NCI-H146 (cell line): ENCODE results near the gene GLA.

Source experiments
- DNase-seq: peaks from one replicate; lab custom pipeline; 2025; lab: John Stamatoyannopoulos, UW

Gene GLA

GRCh38 chrX:101395789-101396188 is 11.9 kb downstream of the GLA start:
- no peak for DNase-seq

DNA sequence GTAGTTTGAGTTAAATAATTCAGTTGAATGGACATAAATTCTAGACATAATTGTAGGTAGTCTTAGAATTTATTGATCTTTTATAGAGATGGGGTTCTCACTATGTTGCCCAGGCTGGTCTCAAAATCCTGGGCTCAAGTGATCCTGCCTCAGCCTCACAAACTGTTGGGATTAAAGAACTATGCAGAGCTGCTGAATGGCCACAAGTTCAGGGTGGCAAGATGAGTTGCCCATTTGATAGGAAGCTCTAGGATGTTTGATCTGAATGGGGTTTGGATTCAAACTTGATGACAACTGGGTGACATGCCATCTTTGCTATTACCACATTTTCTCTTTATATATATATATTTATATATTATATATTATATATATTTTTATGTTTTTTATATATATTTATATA is 13.4 kb downstream of the GLA start:
- no peak for DNase-seq

GRCh38 chrX:101393530-101394305 is 14.0 kb downstream of the GLA start:
- no peak for DNase-seq

- no peak for DNase-seq
Measured at GRCh38 chrX:101391831-101392230, 15.9 kb downstream of the GLA start.

DNA sequence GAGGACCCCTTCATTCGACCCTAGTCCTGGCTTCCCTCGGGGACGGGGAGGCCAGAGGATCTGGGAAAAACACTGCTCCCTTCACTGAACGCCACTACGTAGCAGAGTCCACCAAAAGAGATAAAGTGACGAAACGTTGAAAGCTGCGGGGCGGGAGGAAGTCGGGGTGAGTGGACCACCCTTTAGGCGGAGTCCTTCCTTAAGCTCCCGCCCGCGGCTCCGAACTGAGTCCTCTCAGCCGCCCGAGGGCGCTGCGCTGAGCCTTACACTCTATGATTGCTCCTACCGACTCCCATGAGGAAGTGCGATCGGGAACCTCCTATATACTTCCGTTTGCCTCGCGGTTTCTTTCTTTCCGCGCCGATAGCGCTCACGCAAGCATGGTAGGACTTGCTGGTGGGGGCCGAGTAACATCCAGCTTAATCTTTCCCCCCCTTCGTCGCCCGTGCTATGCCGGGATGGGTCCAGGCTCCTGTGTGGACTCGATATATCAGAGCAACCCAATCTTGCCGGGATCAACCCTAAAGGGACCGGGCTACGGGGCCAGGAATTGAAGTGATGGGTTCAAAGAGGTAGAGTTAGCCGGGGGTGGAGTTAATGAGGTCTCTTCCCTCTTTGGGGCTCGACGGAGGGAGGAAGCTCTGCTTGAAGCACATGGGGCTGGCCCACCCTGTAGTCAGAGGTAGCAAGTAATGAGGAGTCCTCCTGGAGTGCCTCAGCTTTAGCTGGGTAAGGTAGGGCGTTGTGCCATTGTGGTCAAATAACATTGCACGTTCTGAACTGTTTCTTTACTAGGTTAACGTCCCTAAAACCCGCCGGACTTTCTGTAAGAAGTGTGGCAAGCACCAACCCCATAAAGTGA is 16.8 kb downstream of the GLA start, which contains the start of gene RPL36A:
Gene RPL36A (plus strand): TSS at position 348 of the 862 bp plus-strand sequence. CDS start 33 bp downstream, at position 381.
- DNase-seq = peak; percentile 95

DNA sequence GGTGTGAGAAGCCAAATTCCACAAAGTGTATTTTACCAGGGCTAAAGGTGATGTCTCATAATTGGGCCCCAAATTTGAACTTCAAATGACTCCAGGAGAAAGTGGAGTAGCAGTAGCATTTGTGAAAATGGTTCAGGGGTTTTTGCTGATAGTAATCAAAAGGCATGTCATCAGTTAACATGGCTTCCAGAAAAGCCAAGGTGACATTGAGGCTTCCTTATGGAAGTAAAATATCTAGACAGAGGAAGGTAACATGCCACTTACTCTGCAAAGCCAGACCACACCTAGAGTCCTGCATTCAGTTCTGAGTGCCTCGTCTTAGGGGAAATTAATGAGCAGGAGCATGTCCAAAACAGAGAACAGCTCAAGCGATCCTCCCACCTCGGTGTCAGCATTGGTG is 19.1 kb downstream of the GLA start:
- no peak for DNase-seq

DNA sequence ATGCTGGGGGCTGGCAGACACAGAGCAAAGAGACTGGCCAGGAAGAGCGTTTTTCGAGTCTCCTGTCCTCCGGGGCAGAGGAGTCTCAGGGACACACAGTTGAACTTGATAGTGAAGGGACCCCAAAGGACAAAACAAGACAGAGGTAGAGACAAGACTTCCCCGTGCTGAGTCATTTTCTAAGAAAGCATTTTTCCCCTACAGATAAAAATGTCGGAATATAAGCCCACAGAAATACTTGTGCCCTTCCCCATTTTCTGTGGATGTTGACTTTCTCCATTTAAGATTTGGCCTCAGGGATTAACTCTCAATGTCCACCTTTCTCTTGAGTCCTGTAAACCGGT is 21.2 kb downstream of the GLA start:
- DNase-seq = no peak

GRCh38 chrX:101385795-101386541 is 21.8 kb downstream of the GLA start, which contains the start of gene BTK:
Gene BTK (minus strand): TSS chrX:101386191. CDS start chrX:101375284, 10,907 bp downstream.
- DNase-seq = no peak

DNA sequence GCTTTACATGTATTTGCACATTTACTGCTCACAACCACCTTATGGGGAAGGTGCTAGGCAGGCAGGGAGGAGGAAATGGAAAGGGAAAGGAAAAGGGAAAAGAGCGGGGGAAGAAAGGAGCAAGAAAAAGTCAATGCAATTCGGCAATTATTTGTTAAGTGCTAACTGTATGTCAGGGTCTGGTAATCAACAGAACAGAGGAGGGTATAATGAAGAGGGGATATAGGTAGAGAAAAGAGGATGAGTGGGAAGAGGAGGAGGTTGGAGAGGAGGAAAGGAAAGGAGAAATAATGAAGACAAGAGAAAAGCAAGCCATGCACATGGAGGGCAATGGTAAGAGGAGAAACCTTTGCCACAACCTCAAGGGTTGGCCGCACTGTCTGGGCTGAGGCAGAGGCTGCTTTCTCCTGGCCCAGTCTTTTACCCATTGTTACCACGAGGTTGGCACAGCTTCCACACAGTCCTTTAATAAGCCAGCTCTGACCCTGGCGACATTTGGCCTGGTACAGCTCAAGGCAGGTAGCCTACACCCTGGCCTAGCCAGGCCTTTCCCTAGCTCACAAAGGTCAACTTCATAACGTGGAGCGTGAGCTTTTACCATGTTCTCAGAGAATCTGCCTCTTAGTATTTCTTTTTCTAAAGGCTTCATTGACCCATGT is 22.6 kb downstream of the GLA start:
- DNase-seq = no peak

DNA sequence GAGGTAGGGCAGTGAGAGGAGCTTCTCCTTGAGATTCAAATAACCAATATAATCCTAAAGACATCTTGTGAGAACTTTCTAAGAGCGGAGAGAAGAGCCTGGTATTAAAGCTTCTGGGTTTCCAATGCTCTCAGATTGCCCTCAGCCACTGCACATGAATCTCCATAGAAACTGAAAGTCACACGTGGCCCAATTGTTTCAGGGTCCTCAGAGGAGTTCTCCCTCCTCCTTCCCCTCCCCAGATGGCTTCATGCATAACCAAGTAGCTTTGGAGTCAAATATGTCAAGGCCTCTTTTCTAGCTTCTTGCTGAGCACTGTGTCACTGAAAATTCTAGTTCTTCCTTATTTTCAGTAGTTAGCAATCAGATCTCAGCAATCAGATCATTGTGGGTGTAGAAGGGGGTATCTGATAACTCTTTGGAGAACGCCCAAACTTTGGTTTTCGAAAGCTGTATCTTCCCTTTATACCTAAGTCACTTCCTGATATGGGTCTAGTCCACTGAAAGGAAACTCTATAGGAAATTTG is 24.0 kb downstream of the GLA start:
- no peak for DNase-seq

DNA sequence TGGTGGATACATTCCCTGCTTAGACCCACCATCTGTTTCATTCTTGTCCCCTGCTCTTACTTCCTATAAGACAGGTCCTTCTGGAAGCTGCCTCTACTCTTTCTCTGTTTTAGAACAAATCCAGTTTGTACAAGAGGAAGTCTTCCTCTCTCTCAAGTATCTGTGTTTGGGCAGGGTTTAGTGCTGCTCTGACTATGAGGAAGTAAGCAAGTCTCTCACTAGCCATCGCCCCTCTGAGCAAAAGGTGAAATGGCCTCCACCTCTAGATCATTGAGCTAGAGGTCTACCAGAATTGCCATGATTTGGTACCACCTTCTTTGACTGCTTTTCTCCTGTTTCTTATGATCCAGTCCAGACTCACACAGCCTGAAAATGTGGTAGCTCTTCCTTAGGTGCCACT is 30.2 kb downstream of the GLA start:
- DNase-seq = no peak

DNA sequence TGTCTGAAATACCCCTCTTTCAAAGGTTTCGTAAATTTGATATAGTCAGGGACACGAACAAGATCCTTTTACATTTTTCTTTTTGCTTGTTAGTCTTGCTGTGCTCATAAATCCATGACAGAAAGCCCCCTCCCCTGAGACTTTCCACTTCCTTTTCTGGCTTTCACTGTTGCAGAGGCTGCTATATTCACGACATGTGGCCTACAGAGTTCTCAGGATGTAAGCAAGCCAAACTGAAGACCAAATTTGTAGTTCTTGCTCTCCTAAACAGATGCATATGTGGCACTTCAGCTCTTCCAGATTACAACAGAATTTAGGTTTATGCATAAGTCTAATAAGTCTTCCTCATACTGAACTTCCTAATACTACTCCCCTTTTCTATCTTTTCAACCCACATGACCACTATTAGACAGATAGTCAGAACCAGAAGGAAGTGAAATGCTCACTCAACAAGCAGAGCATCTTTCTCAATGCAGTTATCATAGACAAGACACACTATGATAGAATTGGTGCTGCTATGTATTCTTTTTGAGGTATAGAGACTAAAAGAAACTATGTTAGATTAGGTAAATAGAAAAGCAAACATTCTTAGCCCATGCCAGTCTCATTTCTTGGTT is 36.7 kb downstream of the GLA start:
- no peak for DNase-seq

GRCh38 chrX:101369687-101370086 is 38.0 kb downstream of the GLA start:
- no peak for DNase-seq

GRCh38 chrX:101368800-101369199 is 38.9 kb downstream of the GLA start:
- no peak for DNase-seq

DNA sequence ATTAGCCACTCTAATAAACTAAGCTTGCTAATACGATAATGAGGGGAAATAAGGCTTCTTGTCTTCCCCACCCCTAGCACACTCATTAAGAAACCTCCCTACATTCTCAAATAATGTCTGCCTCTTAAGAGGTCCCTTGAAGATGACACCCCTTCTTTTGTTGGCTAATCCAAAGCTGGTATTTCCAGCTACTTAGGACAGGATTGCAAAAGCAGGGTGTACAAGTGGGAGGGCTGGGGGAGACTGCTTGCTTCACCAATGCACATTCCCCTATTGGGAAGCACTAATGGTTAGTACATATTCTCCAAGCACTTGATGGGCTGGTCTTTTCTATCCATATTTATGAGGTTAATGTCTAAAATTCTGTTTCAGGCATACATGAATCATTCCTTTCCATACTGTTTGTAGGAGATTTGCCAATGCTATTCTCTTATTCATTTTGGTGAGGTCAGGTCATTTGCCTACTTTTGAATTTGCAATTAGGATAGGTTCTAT is 42.4 kb downstream of the GLA start:
- DNase-seq = no peak

- DNase-seq = no peak
Measured at GRCh38 chrX:101362757-101363156, 45.0 kb downstream of the GLA start.

DNA sequence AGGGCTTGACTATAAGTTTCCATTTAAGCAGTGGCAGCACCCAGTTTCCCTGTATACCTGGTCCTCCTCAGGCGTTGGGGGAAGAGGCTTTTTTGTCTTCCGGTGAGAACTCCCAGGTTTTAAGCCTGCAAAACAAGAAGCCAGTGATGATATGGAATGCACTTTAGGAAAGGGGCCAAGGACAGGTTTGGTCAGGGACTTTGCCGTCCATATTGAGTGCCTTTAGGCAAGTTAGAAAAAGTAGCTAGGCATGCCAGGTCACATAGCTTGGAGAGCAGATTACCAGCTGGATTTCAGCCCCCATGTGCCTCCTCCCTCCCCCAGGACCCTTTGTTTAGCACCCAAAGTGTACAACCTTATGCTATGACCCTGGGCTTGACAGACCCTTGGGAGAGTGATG is 45.6 kb downstream of the GLA start:
- DNase-seq = no peak

DNA sequence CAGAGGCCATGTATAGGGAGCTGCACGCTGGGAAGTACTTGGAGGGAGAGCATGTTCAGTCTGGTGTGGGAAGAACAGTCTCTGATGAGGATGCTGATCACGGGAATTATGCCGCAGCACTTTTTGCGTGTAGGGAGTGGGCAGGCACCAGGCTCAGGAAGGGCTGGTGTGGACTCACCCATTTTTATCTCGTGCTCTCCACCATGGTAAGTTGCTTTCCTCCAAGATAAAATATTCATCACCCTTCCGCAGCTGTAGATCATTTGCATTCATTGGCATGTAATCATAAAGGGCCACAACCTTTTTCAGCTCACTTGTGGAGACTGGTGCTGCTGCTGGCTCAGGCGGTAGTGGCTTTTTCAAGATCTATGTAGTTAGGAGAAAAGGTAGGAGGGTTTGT is 47.3 kb downstream of the GLA start:
- no peak for DNase-seq

GRCh38 chrX:101359966-101360365 is 47.8 kb downstream of the GLA start:
- no peak for DNase-seq

DNA sequence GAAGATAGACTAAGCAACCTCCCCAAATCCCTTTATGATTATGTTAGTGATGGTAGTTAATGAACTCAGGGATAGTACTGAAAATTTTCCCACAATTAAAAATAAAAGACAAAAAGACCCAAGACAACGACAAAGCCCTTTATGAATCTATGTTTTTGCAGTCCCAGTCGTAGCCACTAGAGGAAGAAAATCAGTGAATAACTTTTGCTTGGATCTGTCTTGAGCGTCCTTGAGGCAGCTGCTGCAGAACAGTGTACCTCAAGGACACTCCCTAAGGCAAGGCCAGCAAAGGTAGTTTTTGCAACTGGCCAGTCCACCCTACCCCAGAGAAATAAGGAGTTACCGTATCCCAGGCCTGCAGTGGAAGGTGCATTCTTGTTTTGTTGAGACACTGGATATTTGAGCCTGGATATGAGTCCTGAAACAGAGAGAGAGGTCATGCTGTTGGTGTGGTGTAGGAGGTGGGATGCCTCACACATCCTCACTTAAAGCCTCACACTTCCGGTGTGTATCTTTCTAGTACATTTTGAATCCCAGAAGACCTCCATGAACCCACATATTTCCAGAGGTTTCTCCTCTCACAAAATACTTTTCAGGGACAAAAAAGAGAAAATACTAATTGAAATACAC is 50.4 kb downstream of the GLA start:
- no peak for DNase-seq

GRCh38 chrX:101349193-101349562 is 58.5 kb downstream of the GLA start:
- DNase-seq = no peak
